Coronary artery (tissue), 2 donors: ENCODE measurements around the gene SAMHD1.

ENCODE experiments used
- DNase-seq: peaks from one replicate; pipeline ENCODE4 v3.0.0-alpha.2; 2017; ENCODE audit warnings: low spot score
- H3K27ac ChIP-seq, 2 donors: fragments of 200-600 bp; sonication (generic); one replicate each; pipeline ENCODE4 v1.5.1; 2016 to 2019
- H3K4me3 ChIP-seq: fragments of 200-600 bp; sonication (generic); 2 replicates; pipeline ENCODE4 v1.5.1; 2016; ENCODE audit warnings: mild to moderate bottlenecking, moderate library complexity
- TF ChIP-seq, protein P1 (sequence below): fragments of 200-600 bp; sonication (generic); IDR thresholded peaks from one replicate; pipeline ENCODE4 v1.5.1; 2019; ENCODE audit warnings: antibody characterized with exemption

SAMHD1 gene

DNA sequence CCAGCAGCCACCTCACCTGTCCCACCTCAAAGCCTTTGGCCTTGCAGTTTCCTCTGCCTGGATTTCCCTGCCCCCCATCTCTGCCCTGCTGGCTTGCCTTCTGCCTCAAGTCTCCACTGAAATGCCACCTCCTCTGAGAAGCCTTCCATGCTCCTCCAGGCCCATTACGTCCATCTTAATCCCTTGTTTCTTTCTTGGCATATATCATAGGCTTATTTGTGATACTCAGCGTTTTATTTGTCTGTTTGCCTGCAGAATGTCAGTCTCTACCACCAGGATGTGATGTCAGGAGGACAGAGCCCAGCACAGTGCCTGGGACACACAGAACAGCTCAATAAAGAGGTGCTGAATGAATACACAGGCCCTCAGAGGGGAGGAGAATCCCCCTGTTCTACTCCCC, 100.0 kb downstream of the SAMHD1 start:
- TF ChIP-seq, protein P1, sequence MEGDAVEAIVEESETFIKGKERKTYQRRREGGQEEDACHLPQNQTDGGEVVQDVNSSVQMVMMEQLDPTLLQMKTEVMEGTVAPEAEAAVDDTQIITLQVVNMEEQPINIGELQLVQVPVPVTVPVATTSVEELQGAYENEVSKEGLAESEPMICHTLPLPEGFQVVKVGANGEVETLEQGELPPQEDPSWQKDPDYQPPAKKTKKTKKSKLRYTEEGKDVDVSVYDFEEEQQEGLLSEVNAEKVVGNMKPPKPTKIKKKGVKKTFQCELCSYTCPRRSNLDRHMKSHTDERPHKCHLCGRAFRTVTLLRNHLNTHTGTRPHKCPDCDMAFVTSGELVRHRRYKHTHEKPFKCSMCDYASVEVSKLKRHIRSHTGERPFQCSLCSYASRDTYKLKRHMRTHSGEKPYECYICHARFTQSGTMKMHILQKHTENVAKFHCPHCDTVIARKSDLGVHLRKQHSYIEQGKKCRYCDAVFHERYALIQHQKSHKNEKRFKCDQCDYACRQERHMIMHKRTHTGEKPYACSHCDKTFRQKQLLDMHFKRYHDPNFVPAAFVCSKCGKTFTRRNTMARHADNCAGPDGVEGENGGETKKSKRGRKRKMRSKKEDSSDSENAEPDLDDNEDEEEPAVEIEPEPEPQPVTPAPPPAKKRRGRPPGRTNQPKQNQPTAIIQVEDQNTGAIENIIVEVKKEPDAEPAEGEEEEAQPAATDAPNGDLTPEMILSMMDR, result no peak
- H3K4me3 ChIP-seq, result peak overlapping the region; percentile 56
- H3K27ac ChIP-seq, result peak overlapping the region; percentile 94 to 97
- no peak for DNase-seq

DNA sequence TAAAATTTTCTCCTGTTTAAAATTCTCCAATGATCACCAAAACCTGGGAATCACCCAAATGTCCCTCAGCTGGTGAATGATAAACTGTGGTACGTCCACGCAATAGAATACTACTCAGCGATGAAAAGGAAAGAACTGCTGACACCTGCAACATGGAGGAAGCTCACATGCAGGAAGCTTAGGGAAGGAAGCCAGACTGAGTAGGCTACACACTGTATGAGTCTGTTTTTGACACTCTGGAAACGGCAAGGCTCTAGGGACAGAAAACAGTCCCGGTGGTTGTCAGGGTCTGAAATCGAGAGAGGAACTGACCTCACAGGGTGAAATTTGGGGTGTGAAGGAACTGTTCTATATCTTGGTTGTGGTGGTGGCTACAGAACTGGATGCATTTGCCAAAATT, 100.7 kb downstream of the SAMHD1 start:
- peak overlapping the region in 1 of 2 donors; percentile 44 for H3K27ac ChIP-seq
- TF ChIP-seq, protein P1, result no peak
- no peak for DNase-seq
- H3K4me3 ChIP-seq, result no peak overlapping the region

DNA sequence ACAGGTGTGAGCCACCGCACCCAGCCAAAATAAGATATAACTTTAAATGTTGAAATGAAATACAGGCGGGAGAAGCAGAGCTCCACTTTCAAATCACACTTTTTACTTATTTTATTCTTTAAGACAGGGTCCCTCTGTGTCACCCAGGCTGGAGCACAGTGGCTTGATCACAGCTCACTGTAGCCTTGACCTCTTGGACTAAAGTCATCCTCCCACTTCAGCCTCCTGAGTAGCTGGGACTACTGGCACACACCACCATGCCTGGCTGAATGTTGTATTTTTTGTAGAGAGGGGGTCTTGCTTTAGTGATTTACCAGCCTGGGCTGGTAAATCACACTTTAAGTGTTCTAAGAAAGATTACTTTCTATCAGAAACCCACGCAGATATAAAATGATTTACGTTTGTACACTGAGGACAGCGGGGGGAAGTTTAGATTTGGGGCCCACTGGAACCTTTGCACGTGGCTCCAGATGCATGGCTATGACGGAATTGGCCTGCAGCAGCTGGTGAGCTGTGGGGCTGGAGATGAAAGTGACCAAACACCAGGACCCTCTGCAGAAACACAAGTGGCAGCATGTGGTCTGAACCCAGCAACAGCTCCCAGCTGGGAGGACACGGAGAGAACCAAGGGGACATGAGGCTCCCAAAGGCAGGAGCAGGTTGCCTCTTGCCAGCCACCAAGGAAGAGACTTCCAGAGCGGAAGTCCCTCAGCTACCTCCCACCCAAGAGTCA, 102.0 kb downstream of the SAMHD1 start:
- H3K27ac ChIP-seq, result peak overlapping the region; percentile 62 to 96
- no peak for DNase-seq
- TF ChIP-seq, protein P1, result no peak
- no peak overlapping the region for H3K4me3 ChIP-seq

DNA sequence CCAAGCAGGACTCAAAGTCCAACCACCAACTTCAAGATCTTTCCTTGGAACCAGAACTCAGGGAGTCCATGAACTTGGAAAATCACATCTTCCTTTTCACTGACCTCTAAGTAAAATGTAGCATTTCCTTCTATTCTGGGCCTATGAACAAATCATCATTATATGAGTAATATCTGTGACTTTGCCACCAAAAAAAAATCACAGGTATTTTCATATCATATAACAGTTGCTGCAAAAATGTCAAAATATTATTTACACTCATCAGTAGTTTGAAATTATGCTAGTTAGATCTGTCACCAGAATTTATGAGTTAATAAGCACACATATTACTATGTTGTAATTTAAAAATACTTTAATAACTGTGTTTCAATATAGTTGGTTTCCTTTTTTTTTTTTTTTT, 102.8 kb downstream of the SAMHD1 start:
- TF ChIP-seq, protein P1, result no peak
- peak overlapping the region; percentile 38 for H3K4me3 ChIP-seq
- H3K27ac ChIP-seq, result peak overlapping the region; percentile 96

DNA sequence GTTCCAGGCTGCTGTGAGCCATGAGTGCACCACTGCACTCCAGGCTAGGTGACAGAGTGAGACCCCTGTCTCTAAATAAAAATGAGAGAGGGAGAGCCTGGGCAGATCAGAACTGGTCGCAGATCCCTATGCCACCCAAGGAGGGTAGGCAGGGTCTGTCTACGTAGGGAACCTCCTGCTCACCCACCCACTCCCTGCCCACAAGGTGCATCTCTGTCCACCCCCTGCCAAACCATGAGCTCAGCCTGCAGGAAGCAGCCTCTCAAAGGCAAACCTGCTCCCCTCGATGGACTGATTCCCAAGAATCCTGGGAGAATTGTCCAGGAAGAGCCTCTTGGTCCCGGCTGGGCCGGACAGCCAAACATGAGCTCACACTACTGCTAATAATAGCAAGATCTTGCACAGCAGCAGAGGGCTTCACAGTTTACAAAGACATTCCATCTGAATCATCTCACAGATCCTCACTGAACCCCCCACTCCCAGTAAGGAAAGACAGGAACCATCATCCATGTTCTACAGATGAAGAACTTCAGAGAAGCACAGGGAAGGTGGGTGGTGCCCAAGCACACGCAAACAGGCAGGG, 103.3 kb downstream of the SAMHD1 start:
- TF ChIP-seq, protein P1, result no peak
- Histone ChIP-seq H3K4me3 (peak overlapping the region; percentile 38), H3K27ac (peak overlapping the region; percentile 96)
- DNase-seq, result no peak

More for the DNA sequence above, 102.8 kb downstream of the SAMHD1 start:
- DNase-seq, result no peak

DNA sequence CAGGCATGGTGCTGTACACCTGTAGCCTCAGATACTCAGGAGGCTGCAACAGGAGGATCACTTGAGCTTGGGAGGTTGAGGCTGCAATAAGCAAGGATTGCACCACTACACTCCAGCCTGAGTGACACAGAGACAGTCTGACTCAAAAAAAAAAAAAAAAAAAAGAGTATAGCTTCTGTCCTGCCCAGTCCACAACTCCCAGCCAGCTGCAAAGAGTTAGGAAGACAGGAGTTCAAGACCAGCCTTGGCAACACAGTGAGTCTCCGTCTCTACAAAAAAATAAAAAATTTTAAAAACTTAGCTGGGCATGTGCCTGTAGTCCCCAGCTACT, 103.8 kb downstream of the SAMHD1 start:
- peak overlapping the region; percentile 96 for H3K27ac ChIP-seq
- no peak for DNase-seq
- no peak overlapping the region for H3K4me3 ChIP-seq
- TF ChIP-seq, protein P1, result no peak
